OCI-LY1 (cell line): ENCODE data around the gene RASSF8.

Experiments
- H2AFZ ChIP-seq: fragments of 200-600 bp; sonication (generic), shearing (Covaris generic); 2 replicates; pipeline ENCODE4 v1.6.0; 2014; ENCODE audit warnings: antibody characterized with exemption, mild to moderate bottlenecking, low read length
- H3F3A ChIP-seq: fragments of 200-600 bp; sonication (generic), shearing (Covaris generic); 2 replicates; pipeline ENCODE4 v1.6.0; 2014; ENCODE audit warnings: mild to moderate bottlenecking, antibody characterized with exemption, low read length, moderate library complexity; ENCODE audit not compliant: insufficient read depth
- H3K27ac ChIP-seq: fragments of 200-600 bp; sonication (generic); 2 replicates; pipeline ENCODE4 v1.5.1; 2014; ENCODE audit warnings: low read length, mixed run types, mild to moderate bottlenecking, low read depth; ENCODE audit not compliant: poor library complexity, severe bottlenecking
- H3K27me3 ChIP-seq: fragments of 200-600 bp; sonication (generic); 2 replicates; pipeline ENCODE4 v1.6.0; 2014; ENCODE audit warnings: antibody characterized with exemption, mild to moderate bottlenecking, low read length, moderate library complexity; ENCODE audit not compliant: insufficient read depth
- H3K36me3 ChIP-seq: fragments of 200-600 bp; sonication (generic); 2 replicates; pipeline ENCODE4 v1.6.1; 2014; ENCODE audit warnings: mild to moderate bottlenecking, antibody characterized with exemption, low read length, moderate library complexity, mixed read lengths; ENCODE audit not compliant: insufficient read depth
- H3K4me1 ChIP-seq: fragments of 200-600 bp; sonication (generic); 2 replicates; pipeline ENCODE4 v1.5.1; 2014; ENCODE audit warnings: mild to moderate bottlenecking, low read length, moderate library complexity; ENCODE audit not compliant: insufficient read depth, severe bottlenecking
- H3K4me2 ChIP-seq: fragments of 200-600 bp; sonication (generic), shearing (Covaris generic); 2 replicates; pipeline ENCODE4 v1.6.1; 2014; ENCODE audit warnings: low read length
- H3K4me3 ChIP-seq: fragments of 200-600 bp; sonication (generic); 2 replicates; pipeline ENCODE4 v1.5.1; 2014; ENCODE audit warnings: low read length, low read depth, mild to moderate bottlenecking, mixed read lengths; ENCODE audit not compliant: poor library complexity, severe bottlenecking
- H3K79me2 ChIP-seq: fragments of 200-600 bp; shearing (Covaris generic); 2 replicates; pipeline ENCODE4 v1.6.1; 2016; ENCODE audit warnings: mixed run types, low read length, mixed read lengths; ENCODE audit not compliant: insufficient read depth
- H3K9ac ChIP-seq: fragments of 200-600 bp; sonication (generic), shearing (Covaris generic); 2 replicates; pipeline ENCODE4 v1.6.1; 2014; ENCODE audit warnings: mild to moderate bottlenecking, low read length, mixed read lengths
- H3K9me2 ChIP-seq: fragments of 200-600 bp; sonication (generic), shearing (Covaris generic); 2 replicates; pipeline ENCODE4 v1.6.1; 2014; ENCODE audit warnings: low read depth, mild to moderate bottlenecking, low read length, mixed read lengths
- H3K9me3 ChIP-seq: fragments of 200-600 bp; shearing (Covaris generic); 2 replicates; pipeline ENCODE4 v1.6.1; 2014; ENCODE audit warnings: low read length, mixed read lengths
- H4K20me1 ChIP-seq: fragments of 200-600 bp; sonication (generic), shearing (Covaris generic); 2 replicates; pipeline ENCODE4 v1.6.0; 2016; ENCODE audit warnings: mild to moderate bottlenecking, low read length; ENCODE audit not compliant: insufficient read depth
- CTCF ChIP-seq: fragments of 200-600 bp; sonication (generic), shearing (Covaris generic); IDR thresholded peaks from 2 replicates; pipeline ENCODE4 v1.5.1; 2017; ENCODE audit warnings: mild to moderate bottlenecking, antibody characterized with exemption, low read length, moderate library complexity, mixed read lengths
- EZH2 ChIP-seq: fragments of 200-600 bp; sonication (generic), shearing (Covaris generic); IDR thresholded peaks from 2 replicates; pipeline ENCODE4 v1.8.0; 2017; ENCODE audit warnings: borderline replicate concordance, mixed run types, mild to moderate bottlenecking, antibody characterized with exemption, low read length, moderate library complexity, mixed read lengths

The RASSF8 gene

GRCh38 chr12:26029736-26030022 is 71.2 kb downstream of the RASSF8 start:
- Histone ChIP-seq H3F3A (no peaks in the 10 kb centered on the region), H2AFZ (no peak overlapping the region), H3K9ac (no peak overlapping the region), H3K9me2 (no peaks in the 10 kb centered on the region), H3K9me3 (no peaks in the 10 kb centered on the region), H3K4me1 (no peaks in the 10 kb centered on the region), H3K4me2 (no peak overlapping the region), H3K27ac (no peak overlapping the region), H4K20me1 (no peaks in the 10 kb centered on the region), H3K79me2 (no peaks in the 10 kb centered on the region), H3K27me3 (no peaks in the 10 kb centered on the region), H3K4me3 (no peak overlapping the region), H3K36me3 (no peaks in the 10 kb centered on the region)
- TF ChIP-seq CTCF (no peak), EZH2 (no peak)

- H3K79me2 ChIP-seq, result no peaks in the 10 kb centered on the region
- no peaks in the 10 kb centered on the region for H3F3A ChIP-seq
- H3K4me1 ChIP-seq, result no peaks in the 10 kb centered on the region
- no peak overlapping the region for H3K9ac ChIP-seq
- no peaks in the 10 kb centered on the region for H3K9me2 ChIP-seq
- no peak overlapping the region for H2AFZ ChIP-seq
- no peaks in the 10 kb centered on the region for H3K27me3 ChIP-seq
- H4K20me1 ChIP-seq, result no peaks in the 10 kb centered on the region
- H3K4me3 ChIP-seq, result no peak overlapping the region
- TF ChIP-seq CTCF (no peak), EZH2 (no peak)
- H3K9me3 ChIP-seq, result no peaks in the 10 kb centered on the region
- no peak overlapping the region for H3K4me2 ChIP-seq
- no peak overlapping the region for H3K27ac ChIP-seq
- no peaks in the 10 kb centered on the region for H3K36me3 ChIP-seq
Measured at GRCh38 chr12:26030371-26030770, 71.9 kb downstream of the RASSF8 start.

- H3K79me2 ChIP-seq, result no peaks in the 10 kb centered on the region
Measured at GRCh38 chr12:26031318-26031717, 72.8 kb downstream of the RASSF8 start.

More at GRCh38 chr12:26031318-26031717, 72.8 kb downstream of the RASSF8 start:
- Histone ChIP-seq H3K4me1 (no peaks in the 10 kb centered on the region), H3K4me2 (no peak overlapping the region), H3K27ac (no peak overlapping the region), H3K36me3 (no peaks in the 10 kb centered on the region), H3K9ac (no peak overlapping the region), H3K4me3 (no peak overlapping the region), H2AFZ (no peak overlapping the region), H3K9me2 (no peaks in the 10 kb centered on the region), H4K20me1 (no peaks in the 10 kb centered on the region), H3K27me3 (no peaks in the 10 kb centered on the region), H3F3A (no peaks in the 10 kb centered on the region), H3K9me3 (no peaks in the 10 kb centered on the region)
- no peak for TF ChIP-seq EZH2
- TF ChIP-seq CTCF, result no peak
